ENCODE measurements around the gene VPS45. TPM values are rescaled to one million over a fixed set of nuclear protein-coding genes. Genes with fewer than 3 reads are reported as not detected.
"Not testable (repeated sequence)": the region's sequence is repeated elsewhere in the genome, so short reads cannot be mapped to it uniquely, and the experiment has no call there.

VPS45 gene
- polyA plus RNA-seq, 1 experiment = 61.3 TPM

DNA sequence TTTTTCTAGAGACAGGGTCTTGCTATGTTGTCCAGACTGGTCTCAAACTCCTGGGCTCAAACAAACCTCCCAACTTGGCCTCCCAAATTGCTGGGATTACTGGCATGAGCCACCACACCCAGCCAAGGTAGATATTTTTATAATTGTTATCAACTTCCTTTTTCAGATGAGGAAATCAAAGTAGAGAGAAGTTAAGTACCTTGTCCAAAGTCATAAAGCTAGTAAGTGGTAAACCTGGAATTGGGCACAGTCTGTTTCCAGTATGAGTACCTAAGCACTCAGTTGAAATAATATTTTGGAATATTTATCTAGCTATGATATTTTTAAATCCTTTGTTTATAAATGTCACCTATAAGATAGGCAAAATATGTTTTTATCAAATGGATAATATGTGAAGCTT lies 59.9 kb downstream of the VPS45 start:
- CTCF ChIA-PET = interaction anchor here (0.7 to 1.1 kb wide), 3 partner anchors 41 to 60 kb away, joined by 4 read pairs; no protein-coding TSS in a partner anchor
- no peak for DNase-seq (ENCODE audit: low read depth, low spot score)
- TF ChIP-seq, protein P1, sequence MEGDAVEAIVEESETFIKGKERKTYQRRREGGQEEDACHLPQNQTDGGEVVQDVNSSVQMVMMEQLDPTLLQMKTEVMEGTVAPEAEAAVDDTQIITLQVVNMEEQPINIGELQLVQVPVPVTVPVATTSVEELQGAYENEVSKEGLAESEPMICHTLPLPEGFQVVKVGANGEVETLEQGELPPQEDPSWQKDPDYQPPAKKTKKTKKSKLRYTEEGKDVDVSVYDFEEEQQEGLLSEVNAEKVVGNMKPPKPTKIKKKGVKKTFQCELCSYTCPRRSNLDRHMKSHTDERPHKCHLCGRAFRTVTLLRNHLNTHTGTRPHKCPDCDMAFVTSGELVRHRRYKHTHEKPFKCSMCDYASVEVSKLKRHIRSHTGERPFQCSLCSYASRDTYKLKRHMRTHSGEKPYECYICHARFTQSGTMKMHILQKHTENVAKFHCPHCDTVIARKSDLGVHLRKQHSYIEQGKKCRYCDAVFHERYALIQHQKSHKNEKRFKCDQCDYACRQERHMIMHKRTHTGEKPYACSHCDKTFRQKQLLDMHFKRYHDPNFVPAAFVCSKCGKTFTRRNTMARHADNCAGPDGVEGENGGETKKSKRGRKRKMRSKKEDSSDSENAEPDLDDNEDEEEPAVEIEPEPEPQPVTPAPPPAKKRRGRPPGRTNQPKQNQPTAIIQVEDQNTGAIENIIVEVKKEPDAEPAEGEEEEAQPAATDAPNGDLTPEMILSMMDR (IDR thresholded peaks at IDR 0.05; ENCODE audit: low read depth, low read length) = no peak
- Histone ChIP-seq H3K9me3 (ENCODE audit: control insufficient read depth, insufficient read depth, low read length) (no peaks in the 10 kb centered on the region), H3K4me3 (ENCODE audit: low read depth, low read length) (no peak overlapping the region), H3K27ac (ENCODE audit: low read depth, low read length) (no peak overlapping the region), H3K27me3 (ENCODE audit: control insufficient read depth, insufficient read depth, low read length) (no peaks in the 10 kb centered on the region)
- POLR2A ChIA-PET = no interaction called here

GRCh38 chr1:150127868-150128267 lies 60.3 kb downstream of the VPS45 start:
- DNase-seq (ENCODE audit: low read depth, low spot score) = no peak
- TF ChIP-seq, protein P1 (IDR thresholded peaks at IDR 0.05; ENCODE audit: low read depth, low read length) = no peak
- Histone ChIP-seq H3K27me3 (ENCODE audit: control insufficient read depth, insufficient read depth, low read length) (no peaks in the 10 kb centered on the region), H3K27ac (ENCODE audit: low read depth, low read length) (no peak overlapping the region), H3K9me3 (ENCODE audit: control insufficient read depth, insufficient read depth, low read length) (no peaks in the 10 kb centered on the region), H3K4me3 (ENCODE audit: low read depth, low read length) (no peak overlapping the region)
- ChIA-PET POLR2A (no interaction called here), CTCF (interaction anchor here (1.1 kb wide), 2 partner anchors 54 to 59 kb away, joined by 4 read pairs; no protein-coding TSS in a partner anchor)

GRCh38 chr1:150132372-150132771 lies 64.8 kb downstream of the VPS45 start:
- POLR2A ChIA-PET = no interaction called here
- DNase-seq (ENCODE audit: low read depth, low spot score) = no peak
- TF ChIP-seq, protein P1 (IDR thresholded peaks at IDR 0.05; ENCODE audit: low read depth, low read length) = no peak
- Histone ChIP-seq H3K9me3 (ENCODE audit: control insufficient read depth, insufficient read depth, low read length) (no peaks in the 10 kb centered on the region), H3K27ac (ENCODE audit: low read depth, low read length) (no peak overlapping the region), H3K27me3 (ENCODE audit: control insufficient read depth, insufficient read depth, low read length) (no peaks in the 10 kb centered on the region), H3K4me3 (ENCODE audit: low read depth, low read length) (no peak overlapping the region)
- CTCF ChIA-PET = interaction anchor here (0.5 to 1.6 kb wide), 3 partner anchors 34 to 170 kb away, joined by 3 to 7 read pairs (median 4); no protein-coding TSS in a partner anchor

DNA sequence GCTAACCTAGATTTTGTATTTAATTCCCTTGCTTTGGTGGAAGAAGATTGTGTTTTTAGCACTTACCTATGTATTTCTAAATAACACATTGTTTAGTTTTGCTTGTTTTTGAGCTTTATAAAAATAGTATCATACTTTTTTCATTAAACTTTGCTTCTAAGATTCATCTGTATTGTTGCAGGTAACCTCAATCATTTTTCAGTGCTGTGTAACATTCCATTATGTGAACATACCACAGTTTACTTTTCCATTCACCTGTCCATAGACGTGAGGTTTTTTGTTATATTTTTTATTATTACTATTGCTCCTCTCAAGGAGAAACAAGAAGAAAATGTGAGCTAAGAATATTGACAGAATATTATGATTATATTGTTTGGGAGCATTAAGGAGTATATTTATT lies 67.0 kb downstream of the VPS45 start:
- H3K9me3 ChIP-seq (ENCODE audit: control insufficient read depth, insufficient read depth, low read length) = no peaks in the 10 kb centered on the region
- TF ChIP-seq, protein P1 (IDR thresholded peaks at IDR 0.05; ENCODE audit: low read depth, low read length) = no peak
- H3K4me3 ChIP-seq (ENCODE audit: low read depth, low read length) = no peak overlapping the region
- no peaks in the 10 kb centered on the region for H3K27me3 ChIP-seq (ENCODE audit: control insufficient read depth, insufficient read depth, low read length)
- ChIA-PET CTCF (interaction anchor here (1.0 kb wide), 1 partner anchor 52 kb away, joined by 3 read pairs; no protein-coding TSS in a partner anchor), POLR2A (no interaction called here)
- H3K27ac ChIP-seq (ENCODE audit: low read depth, low read length) = no peak overlapping the region
- no peak for DNase-seq (ENCODE audit: low read depth, low spot score)

DNA sequence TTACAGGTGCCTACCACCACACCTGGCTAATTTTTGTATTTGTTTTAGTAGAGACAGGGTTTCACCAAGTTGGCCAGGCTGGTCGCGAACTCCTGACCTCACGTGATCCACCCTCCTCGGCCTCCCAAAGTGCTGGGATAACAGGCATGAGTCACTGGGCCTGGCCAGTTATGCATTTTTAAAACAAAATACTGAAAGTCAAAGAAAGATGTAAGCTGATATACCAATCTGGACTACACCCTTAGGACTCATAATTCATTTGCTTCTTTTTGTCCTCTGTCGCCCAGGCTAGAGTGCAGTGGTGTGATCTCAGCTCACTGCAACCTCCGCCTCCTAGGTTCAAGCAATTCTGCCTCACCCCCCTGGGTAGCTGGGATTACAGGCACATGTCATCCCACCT lies 67.8 kb downstream of the VPS45 start:
- CTCF ChIA-PET; H3K27ac ChIP-seq (ENCODE audit: low read depth, low read length): not testable (repeated sequence)

More for the DNA sequence above, 67.8 kb downstream of the VPS45 start:
- not testable (repeated sequence) for DNase-seq (ENCODE audit: low read depth, low spot score); H3K4me3 ChIP-seq (ENCODE audit: low read depth, low read length); H3K9me3 ChIP-seq (ENCODE audit: control insufficient read depth, insufficient read depth, low read length); H3K27me3 ChIP-seq (ENCODE audit: control insufficient read depth, insufficient read depth, low read length)
- POLR2A ChIA-PET = interaction anchor here (1.2 kb wide), 1 partner anchor 14 kb away, joined by 4 read pairs; the partner anchor contains the start of gene PLEKHO1

All from AG04450 (cell line).